Activated B cell treated with CpG ODN at 0.5 μM for 24 hours (primary cell): ENCODE results near the gene DAPK1. TPM values are rescaled to one million over a fixed set of nuclear protein-coding genes. Genes with fewer than 3 reads are reported as not detected.

Source experiments
- ATAC-seq: fragments of 200-7000 bp; cut with Tn5 transposase; one replicate; pipeline ENCODE4 v1.10.0; 2021; ENCODE audit warnings: low read depth, mild to moderate bottlenecking, moderate library complexity
- CTCF ChIA-PET: fragments of 350-600 bp; sonication (Branson Sonifier 250); formaldehyde crosslinking; loops from one replicate; lab custom pipeline; 2021; ENCODE audit warnings: antibody characterized with exemption; lab: Charles Lee
- POLR2A ChIA-PET: fragments of 350-600 bp; sonication (Branson Sonifier 250); formaldehyde crosslinking; loops from one replicate; lab custom pipeline; 2021; ENCODE audit warnings: antibody characterized with exemption; lab: Charles Lee
- DNase-seq: peaks from one replicate; pipeline ENCODE4 v3.0.0; 2022
- H3K27ac Mint-ChIP-seq: one replicate; pipeline ENCODE4 v1.8.0; 2020; ENCODE audit warnings: mixed read lengths
- H3K27me3 Mint-ChIP-seq: one replicate; pipeline ENCODE4 v1.8.0; 2021; ENCODE audit warnings: mixed read lengths
- H3K36me3 Mint-ChIP-seq: one replicate; pipeline ENCODE4 v1.8.0; 2021; ENCODE audit warnings: low read depth, mixed read lengths
- H3K4me1 Mint-ChIP-seq: one replicate; pipeline ENCODE4 v1.8.0; 2021; ENCODE audit warnings: mixed read lengths
- H3K4me3 Mint-ChIP-seq: one replicate; pipeline ENCODE4 v1.8.0; 2020; ENCODE audit warnings: mild to moderate bottlenecking, mixed read lengths
- H3K9me3 Mint-ChIP-seq: one replicate; pipeline ENCODE4 v1.8.0; 2020; ENCODE audit warnings: mixed read lengths
- CTCF ChIP-seq: fragments of 200-600 bp; IDR thresholded peaks from one replicate; pipeline ENCODE4 v1.8.0; 2022; ENCODE audit warnings: antibody characterized with exemption, mild to moderate bottlenecking
- intact Hi-C: fragments of 100-400 bp; cut with micrococcal nuclease; formaldehyde crosslinking; loops from one replicate; pipeline ENCODE4 v1.15.1; 2024
- total RNA-seq: library from RNA; stranded (reverse); gene quantifications from 2 replicates; pipeline ENCODE4 v1.2.3, GENCODE V29; 2022

The DAPK1 gene
- total RNA-seq, 1 donor from 2014 or later, result 1.0 TPM

GRCh38 chr9:87601595-87601994 lies 103.9 kb downstream of the DAPK1 start:
- CTCF ChIA-PET, result no interaction called here
- H3K36me3 Mint-ChIP-seq, result no peaks in the 10 kb centered on the region
- no peak overlapping the region for H3K4me3 Mint-ChIP-seq
- no peak for TF ChIP-seq CTCF
- H3K4me1 Mint-ChIP-seq, result no peaks in the 10 kb centered on the region
- H3K27ac Mint-ChIP-seq, result no peak overlapping the region
- POLR2A ChIA-PET, result no interaction called here
- intact Hi-C loops, result no loop called here
- H3K27me3 Mint-ChIP-seq, result peaks cover 6% of the 10 kb centered on the region
- ATAC-seq (no peak), DNase-seq (no peak)
- no peaks in the 10 kb centered on the region for H3K9me3 Mint-ChIP-seq

GRCh38 chr9:87602933-87603643 lies 105.4 kb downstream of the DAPK1 start:
- POLR2A ChIA-PET, result no interaction called here
- Mint-ChIP-seq H3K27me3 (peaks cover 6% of the 10 kb centered on the region), H3K9me3 (no peaks in the 10 kb centered on the region), H3K4me1 (no peaks in the 10 kb centered on the region), H3K4me3 (no peak overlapping the region), H3K36me3 (no peaks in the 10 kb centered on the region), H3K27ac (no peak overlapping the region)
- TF ChIP-seq CTCF, result no peak
- no peak for DNase-seq
- CTCF ChIA-PET, result no interaction called here
- intact Hi-C loops, result no loop called here
- ATAC-seq, result no peak

GRCh38 chr9:87603854-87604490 lies 106.3 kb downstream of the DAPK1 start:
- Mint-ChIP-seq H3K4me1 (no peaks in the 10 kb centered on the region), H3K4me3 (no peak overlapping the region), H3K36me3 (no peaks in the 10 kb centered on the region), H3K27me3 (peaks cover 6% of the 10 kb centered on the region), H3K27ac (no peak overlapping the region), H3K9me3 (no peaks in the 10 kb centered on the region)
- ATAC-seq (no peak), DNase-seq (no peak)
- intact Hi-C loops, result no loop called here
- ChIA-PET POLR2A (no interaction called here), CTCF (no interaction called here)
- TF ChIP-seq CTCF, result no peak

GRCh38 chr9:87604886-87605588 lies 107.4 kb downstream of the DAPK1 start:
- H3K27me3 Mint-ChIP-seq, result peaks cover 6% of the 10 kb centered on the region

More at GRCh38 chr9:87604886-87605588, 107.4 kb downstream of the DAPK1 start:
- Mint-ChIP-seq H3K4me3 (no peak overlapping the region), H3K36me3 (no peaks in the 10 kb centered on the region), H3K27ac (no peak overlapping the region), H3K9me3 (no peaks in the 10 kb centered on the region), H3K4me1 (no peaks in the 10 kb centered on the region)
- ATAC-seq (no peak), DNase-seq (no peak)
- intact Hi-C loops, result no loop called here
- no peak for TF ChIP-seq CTCF
- CTCF ChIA-PET, result no interaction called here
- POLR2A ChIA-PET, result no interaction called here
